Uterus (tissue), 4 donors: ENCODE measurements around the gene GSG1. TPM values are rescaled to one million over a fixed set of nuclear protein-coding genes. Genes with fewer than 3 reads are reported as not detected.

ENCODE experiments used
- total RNA-seq, 4 donors: library from RNA; depleted of rRNA in 3 of 4; stranded (reverse); fragments of >200 nt in 3 of 4; gene quantifications; one replicate each; pipeline versions ENCODE4 v1.1.0 to v1.2.4, GENCODE V29; 2014 to 2023
- donor health status: DM: yes; HTN: yes; CAD: no.

The GSG1 gene
- total RNA-seq, 4 donors from 2014 or later = not detected

Other genes starting within 250 kb of the GSG1 start
- gene GPRC5A, start 212.1 kb downstream of the GSG1 start, total RNA-seq = 10 to 100 TPM in 3 of 4 donors, 1 to 10 TPM in 1; 2.0 to 13.2 (median 12.4) TPM
- gene GPRC5D, start 151.5 kb downstream of the GSG1 start, total RNA-seq = not detected
- 10 to 100 TPM; 10.5 to 64.4 (median 40.9) TPM for gene HEBP1, start 103.4 kb downstream of the GSG1 start, total RNA-seq
- 1 to 10 TPM; 2.4 to 8.3 (median 4.6) TPM for gene FAM234B, start 59.3 kb downstream of the GSG1 start, total RNA-seq
- 100 to 1,000 TPM in 3 of 4 donors, 10 to 100 TPM in 1; 48.9 to 345 (median 163) TPM for gene EMP1, start 93.1 kb upstream of the GSG1 start, total RNA-seq